ENCODE measurements around the gene SLC1A2.

The SLC1A2 gene

GRCh38 chr11:35210876-35211546, 208.3 kb downstream of the SLC1A2 start:
- no peak overlapping the region for H3K4me3 ChIP-seq (ENCODE audit: low read length)
- TF ChIP-seq CTCF (IDR thresholded peaks at IDR 0.05; ENCODE audit: insufficient read depth, low read depth, low read length, missing control alignments), result no peak
- no peak for DNase-seq (ENCODE audit: low read depth)

GRCh38 chr11:35208795-35209194, 210.6 kb downstream of the SLC1A2 start:
- no peak for TF ChIP-seq CTCF (IDR thresholded peaks at IDR 0.05; ENCODE audit: insufficient read depth, low read depth, low read length, missing control alignments)
- no peak for DNase-seq (ENCODE audit: low read depth)
- no peak overlapping the region for H3K4me3 ChIP-seq (ENCODE audit: low read length)

GRCh38 chr11:35207471-35208403, 211.6 kb downstream of the SLC1A2 start:
- H3K4me3 ChIP-seq (ENCODE audit: low read length), result no peak overlapping the region
- no peak for DNase-seq (ENCODE audit: low read depth)
- TF ChIP-seq CTCF (IDR thresholded peaks at IDR 0.05; ENCODE audit: insufficient read depth, low read depth, low read length, missing control alignments), result no peak

GRCh38 chr11:35206616-35207015, 212.7 kb downstream of the SLC1A2 start:
- no peak overlapping the region for H3K4me3 ChIP-seq (ENCODE audit: low read length)
- DNase-seq (ENCODE audit: low read depth), result no peak
- TF ChIP-seq CTCF (IDR thresholded peaks at IDR 0.05; ENCODE audit: insufficient read depth, low read depth, low read length, missing control alignments), result no peak

GRCh38 chr11:35204614-35205013, 214.7 kb downstream of the SLC1A2 start:
- DNase-seq (ENCODE audit: low read depth), result no peak
- no peak overlapping the region for H3K4me3 ChIP-seq (ENCODE audit: low read length)
- no peak for TF ChIP-seq CTCF (IDR thresholded peaks at IDR 0.05; ENCODE audit: insufficient read depth, low read depth, low read length, missing control alignments)
